Prostate gland (tissue), 2 donors: ENCODE data around the gene CROCC2. TPM values are rescaled to one million over a fixed set of nuclear protein-coding genes. Genes with fewer than 3 reads are reported as not detected.
A peak's percentile ranks its signal among the peaks of the same experiment; 100 is the strongest.

Experiments
- DNase-seq: peaks from one replicate; pipeline ENCODE4 v3.0.0-alpha.2; 2019; ENCODE audit warnings: low spot score
- H3K27ac ChIP-seq, 2 donors: fragments of 200-600 bp; sonication (generic); 2 replicates each; pipeline ENCODE4 v1.5.1; 2017 to 2019
- H3K27me3 ChIP-seq: fragments of 200-600 bp; sonication (generic); replicated peaks from 2 replicates; pipeline ENCODE4 v1.5.1; 2019; ENCODE audit not compliant: insufficient read depth
- H3K36me3 ChIP-seq, 2 donors: fragments of 200-600 bp; sonication (generic); 1 replicate in 1 of 2; 2 replicates in 1 of 2; pipeline versions ENCODE4 v1.5.1 to v1.8.1; 2017 to 2019
- H3K4me1 ChIP-seq: fragments of 200-600 bp; sonication (generic); replicated peaks from 2 replicates; pipeline ENCODE4 v1.5.1; 2019
- H3K4me3 ChIP-seq, 2 donors: fragments of 200-600 bp; sonication (generic); 2 replicates each; pipeline ENCODE4 v1.5.1; 2017 to 2019
- H3K9me3 ChIP-seq: fragments of 200-600 bp; sonication (generic); 2 replicates; pipeline ENCODE4 v1.5.1; 2017
- POLR2A ChIP-seq: fragments of 450-650 bp; IDR thresholded peaks from one replicate; pipeline ENCODE4 v1.6.1; 2016; ENCODE audit warnings: antibody characterized with exemption, mild to moderate bottlenecking
- POLR2AphosphoS5 ChIP-seq: sonication (generic); formaldehyde crosslinking; IDR thresholded peaks from one replicate; pipeline ENCODE4 v1.6.1; 2017; ENCODE audit warnings: antibody characterized with exemption
- WGBS: methylation state at CpG from one replicate; pipeline ENCODE4 v1.1.5; 2018; 5-methylcytosine and 5-hydroxymethylcytosine counted together
- intact Hi-C: fragments of 100-400 bp; cut with DNase I; formaldehyde crosslinking; loops from one replicate; pipeline ENCODE4 v1.14.2; 2022
- total RNA-seq, 2 donors: library from RNA; depleted of rRNA; stranded (reverse); fragments of >200 nt; gene quantifications; one replicate each; pipeline ENCODE4 v1.1.0, GENCODE V29; 2016
- TF ChIP-seq, protein P1 (sequence below), 4 experiments: fragments of 200-600 bp in 2 of 4; fragments of 450-650 bp in 2 of 4; sonication (generic) in 2 of 4; IDR thresholded peaks; 1 replicate in 3 of 4; 2 replicates in 1 of 4; pipeline ENCODE4 v1.5.1; 2016 to 2019; ENCODE audit warnings: antibody characterized with exemption in 4 of 4, mild to moderate bottlenecking in 2 of 4, moderate library complexity in 2 of 4

CROCC2 gene
- total RNA-seq, 2 donors from 2014 or later = 0.23 TPM; not detected in 1

DNA sequence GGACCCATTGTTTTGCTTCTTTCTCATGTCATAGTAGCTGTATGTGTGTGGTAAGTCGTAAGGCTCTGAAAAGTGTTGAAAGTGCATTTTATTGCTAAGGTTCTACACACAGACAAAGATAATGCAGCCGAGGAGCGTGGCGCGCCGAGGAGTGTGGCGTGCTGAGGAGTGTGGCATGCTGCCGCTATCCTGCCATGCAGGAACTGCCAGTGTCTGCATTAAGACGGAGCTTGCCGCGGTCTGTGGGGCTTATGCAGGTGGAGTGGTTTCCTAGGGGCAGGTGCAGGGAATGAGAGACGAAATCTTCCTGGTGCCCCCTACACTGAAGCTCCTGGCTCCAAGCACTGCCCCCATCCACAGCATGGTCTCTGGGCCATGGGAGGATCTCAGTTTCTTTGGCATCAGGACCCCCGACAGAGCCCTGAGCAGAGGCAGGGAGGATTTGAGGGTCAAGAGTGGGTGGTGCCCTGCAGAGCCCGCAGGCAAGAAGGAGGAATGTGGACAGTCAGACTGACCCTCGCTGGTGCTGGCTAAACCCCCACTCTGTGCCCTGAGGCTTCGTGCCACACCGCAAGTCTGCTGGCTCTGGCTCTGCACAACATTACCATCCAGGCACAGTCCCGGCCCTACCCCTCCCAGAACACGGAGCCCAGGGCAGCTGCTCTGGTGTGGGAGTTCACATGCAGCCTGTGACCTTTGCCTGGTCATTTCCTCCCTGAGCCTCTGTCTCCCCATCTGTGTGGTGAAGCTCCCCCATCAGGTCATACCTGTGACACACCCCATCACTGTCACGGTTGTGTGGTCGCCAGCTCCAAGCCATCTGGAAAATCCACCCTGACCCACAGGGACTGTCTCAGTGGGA is 95.5 kb downstream of the CROCC2 start:
- Histone ChIP-seq H3K4me1 (peaks cover 14% of the 10 kb centered on the region), H3K27me3 (no peaks in the 10 kb centered on the region), H3K36me3 (no peaks in the 10 kb centered on the region), H3K4me3 (no peak overlapping the region), H3K27ac (no peak overlapping the region), H3K9me3 (no peaks in the 10 kb centered on the region)
- intact Hi-C loops = no loop called here
- TF ChIP-seq POLR2A = no peak
- TF ChIP-seq, protein P1, sequence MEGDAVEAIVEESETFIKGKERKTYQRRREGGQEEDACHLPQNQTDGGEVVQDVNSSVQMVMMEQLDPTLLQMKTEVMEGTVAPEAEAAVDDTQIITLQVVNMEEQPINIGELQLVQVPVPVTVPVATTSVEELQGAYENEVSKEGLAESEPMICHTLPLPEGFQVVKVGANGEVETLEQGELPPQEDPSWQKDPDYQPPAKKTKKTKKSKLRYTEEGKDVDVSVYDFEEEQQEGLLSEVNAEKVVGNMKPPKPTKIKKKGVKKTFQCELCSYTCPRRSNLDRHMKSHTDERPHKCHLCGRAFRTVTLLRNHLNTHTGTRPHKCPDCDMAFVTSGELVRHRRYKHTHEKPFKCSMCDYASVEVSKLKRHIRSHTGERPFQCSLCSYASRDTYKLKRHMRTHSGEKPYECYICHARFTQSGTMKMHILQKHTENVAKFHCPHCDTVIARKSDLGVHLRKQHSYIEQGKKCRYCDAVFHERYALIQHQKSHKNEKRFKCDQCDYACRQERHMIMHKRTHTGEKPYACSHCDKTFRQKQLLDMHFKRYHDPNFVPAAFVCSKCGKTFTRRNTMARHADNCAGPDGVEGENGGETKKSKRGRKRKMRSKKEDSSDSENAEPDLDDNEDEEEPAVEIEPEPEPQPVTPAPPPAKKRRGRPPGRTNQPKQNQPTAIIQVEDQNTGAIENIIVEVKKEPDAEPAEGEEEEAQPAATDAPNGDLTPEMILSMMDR (IDR thresholded peaks at IDR 0.05) = no peak
- TF ChIP-seq POLR2AphosphoS5 = no peak
- 91% methylated on average over 21 of the region's 21 CpGs for WGBS
- peak; percentile 3 for DNase-seq

DNA sequence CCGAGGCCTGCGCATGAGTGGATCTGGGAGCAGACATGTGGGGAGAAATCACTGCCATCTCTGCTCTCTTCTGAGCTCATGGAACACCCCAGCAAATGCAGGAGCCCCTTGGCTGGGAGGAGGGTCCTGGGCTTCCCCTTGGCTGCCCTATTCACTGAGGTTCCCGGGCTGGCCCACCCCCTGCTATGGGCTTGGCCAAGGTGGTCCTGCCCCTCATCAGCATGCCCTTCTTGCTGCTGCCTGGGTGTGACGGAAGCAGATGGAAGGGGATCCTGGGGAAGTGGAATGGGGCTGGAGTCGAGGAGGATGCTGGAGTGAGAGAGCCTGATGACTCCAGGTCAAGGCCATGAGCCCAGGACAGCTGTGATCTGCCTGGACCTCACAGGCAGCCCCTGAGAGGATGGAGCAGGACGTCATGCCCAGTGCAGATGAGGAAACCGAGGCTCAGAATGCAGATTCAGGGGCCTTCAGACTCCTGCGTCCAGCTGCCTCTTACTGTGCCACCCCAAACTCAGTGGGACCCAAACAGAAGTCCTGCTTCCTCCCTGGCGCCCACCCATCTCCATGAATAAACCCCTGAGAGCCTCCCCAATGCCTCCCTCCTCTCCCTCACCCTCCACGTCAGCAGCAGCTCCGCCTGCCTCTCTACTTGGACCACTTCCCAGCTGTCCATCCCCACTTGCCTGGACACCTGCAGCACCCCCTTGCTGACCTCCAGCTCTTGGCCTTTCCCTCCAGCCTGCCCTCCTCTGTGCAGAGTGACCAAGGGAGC is 96.3 kb downstream of the CROCC2 start:
- no peaks in the 10 kb centered on the region for H3K9me3 ChIP-seq
- H3K36me3 ChIP-seq = no peaks in the 10 kb centered on the region
- TF ChIP-seq, protein P1 (IDR thresholded peaks at IDR 0.05) = no peak
- no peak for TF ChIP-seq POLR2A
- no peak for TF ChIP-seq POLR2AphosphoS5
- H3K27me3 ChIP-seq = no peaks in the 10 kb centered on the region
- 91% methylated on average over 11 of the region's 11 CpGs for WGBS
- intact Hi-C loops = no loop called here
- DNase-seq = peak; percentile 3
- H3K4me3 ChIP-seq = no peak overlapping the region
- H3K27ac ChIP-seq = no peak overlapping the region
- peaks cover 6% of the 10 kb centered on the region for H3K4me1 ChIP-seq

DNA sequence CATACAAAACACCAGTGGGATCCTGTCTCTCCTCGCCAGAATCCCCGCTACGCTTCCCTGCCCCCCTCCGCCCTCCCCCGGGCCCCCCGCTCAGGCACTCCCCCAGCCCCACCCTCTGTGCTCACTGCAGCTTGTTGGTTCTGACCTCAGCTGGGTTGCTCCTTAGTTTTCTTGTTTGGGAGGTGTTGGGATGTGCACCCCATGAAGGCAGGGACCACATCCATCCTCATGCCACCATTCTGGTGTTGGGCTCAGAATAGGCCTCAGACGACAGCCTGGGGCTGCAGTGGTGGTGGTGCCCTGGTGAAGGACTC is 96.9 kb downstream of the CROCC2 start:
- DNase-seq = no peak
- WGBS = 97% methylated on average over 7 of the region's 7 CpGs

DNA sequence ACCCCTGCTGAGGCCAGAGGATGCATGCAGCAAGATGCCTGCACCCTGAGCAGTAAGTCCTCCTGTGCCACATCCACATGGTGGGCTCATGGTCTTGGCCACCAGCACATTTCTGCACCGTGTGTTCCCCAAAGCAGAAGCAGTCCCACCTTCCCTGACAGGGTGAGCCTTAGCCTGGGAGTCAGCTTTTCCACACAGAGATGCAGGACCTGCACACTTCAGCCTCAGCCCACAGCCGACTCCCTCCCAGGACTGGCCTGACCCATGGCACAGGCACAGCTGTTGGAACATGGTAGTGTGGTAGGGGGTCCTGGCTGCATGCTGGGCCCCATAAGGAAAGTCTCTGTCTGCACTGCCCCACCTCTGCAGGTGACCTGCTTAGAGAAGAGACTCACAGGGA is 97.2 kb downstream of the CROCC2 start:
- no peaks in the 10 kb centered on the region for H3K9me3 ChIP-seq
- no peak overlapping the region for H3K27ac ChIP-seq
- H3K36me3 ChIP-seq = no peaks in the 10 kb centered on the region
- intact Hi-C loops = no loop called here
- 100% methylated on average over 2 of the region's 2 CpGs for WGBS
- no peaks in the 10 kb centered on the region for H3K4me1 ChIP-seq
- H3K27me3 ChIP-seq = no peaks in the 10 kb centered on the region
- DNase-seq = no peak
- TF ChIP-seq POLR2A (no peak), POLR2AphosphoS5 (no peak)
- TF ChIP-seq, protein P1 (IDR thresholded peaks at IDR 0.05) = no peak
- H3K4me3 ChIP-seq = no peak overlapping the region

More for the DNA sequence above, 96.9 kb downstream of the CROCC2 start:
- TF ChIP-seq POLR2AphosphoS5 = no peak
- TF ChIP-seq POLR2A = no peak
- TF ChIP-seq, protein P1 (IDR thresholded peaks at IDR 0.05) = no peak
- H3K36me3 ChIP-seq = no peaks in the 10 kb centered on the region
- no peaks in the 10 kb centered on the region for H3K27me3 ChIP-seq
- intact Hi-C loops = no loop called here
- no peaks in the 10 kb centered on the region for H3K9me3 ChIP-seq
- peaks cover under 1% of the 10 kb centered on the region for H3K4me1 ChIP-seq
- no peak overlapping the region for H3K4me3 ChIP-seq
- H3K27ac ChIP-seq = no peak overlapping the region
